Heart left ventricle (tissue), 16 donors: ENCODE results near the gene MAMDC4. TPM values are rescaled to one million over a fixed set of nuclear protein-coding genes. Genes with fewer than 3 reads are reported as not detected.
A peak's percentile ranks its signal among the peaks of the same experiment; 100 is the strongest.

ENCODE experiments used
- ATAC-seq, 4 donors: fragments of 200-7000 bp; cut with Tn5 transposase; one replicate each; pipeline ENCODE4 v1.9.1; 2020 to 2022; ENCODE audit warnings: moderate library complexity in 4 of 4, mild to moderate bottlenecking in 3 of 4, moderate number of reproducible peaks in 1 of 4
- DNase-seq, 5 donors: peaks; one replicate each; pipeline ENCODE4 v3.0.0-alpha.2; 2020
- H3K27ac ChIP-seq, 12 donors: fragments of 200-600 bp; sonication (generic) in 4 of 12; one replicate each; pipeline versions ENCODE4 v1.5.0 to v1.8.0; 2016 to 2022; ENCODE audit warnings: mild to moderate bottlenecking in 2 of 12
- H3K27me3 ChIP-seq, 9 donors: fragments of 200-600 bp; sonication (generic) in 2 of 9; one replicate each; pipeline versions ENCODE4 v1.5.1 to v1.8.0; 2016 to 2022; ENCODE audit warnings: mild to moderate bottlenecking in 3 of 9
- H3K36me3 ChIP-seq, 9 donors: fragments of 200-600 bp; sonication (generic) in 2 of 9; one replicate each; pipeline versions ENCODE4 v1.5.0 to v1.8.0; 2018 to 2022; ENCODE audit warnings: mild to moderate bottlenecking in 2 of 9
- H3K4me1 ChIP-seq, 12 donors: fragments of 200-600 bp; sonication (generic) in 4 of 12; one replicate each; pipeline versions ENCODE4 v1.5.0 to v1.8.0; 2016 to 2022; ENCODE audit warnings: mild to moderate bottlenecking in 3 of 12
- H3K4me3 ChIP-seq, 12 donors: fragments of 200-600 bp; sonication (generic) in 4 of 12; one replicate each; pipeline versions ENCODE4 v1.5.0 to v1.8.0; 2017 to 2022; ENCODE audit warnings: mild to moderate bottlenecking in 9 of 12, moderate library complexity in 4 of 12
- H3K9me3 ChIP-seq, 12 donors: fragments of 200-600 bp; sonication (generic) in 4 of 12; one replicate each; pipeline versions ENCODE4 v1.5.0 to v1.8.0; 2016 to 2022; ENCODE audit warnings: mild to moderate bottlenecking in 1 of 12
- CTCF ChIP-seq, 12 donors: fragments of 200-600 bp; sonication (generic) in 4 of 12; IDR thresholded peaks; one replicate each; pipeline versions ENCODE4 v1.5.0 to v1.8.0; 2018 to 2022; ENCODE audit warnings: antibody characterized with exemption in 12 of 12, mild to moderate bottlenecking in 5 of 12
- POLR2A ChIP-seq, 2 donors: fragments of 450-650 bp; IDR thresholded peaks; one replicate each; pipeline ENCODE4 v1.6.1; 2017; ENCODE audit warnings: antibody characterized with exemption in 2 of 2, mild to moderate bottlenecking in 2 of 2, moderate library complexity in 2 of 2
- WGBS, 4 donors: extraction: QIAGEN DNeasy Blood & Tissue Kit in 2 of 4; methylation state at CpG; one replicate each; pipeline versions ENCODE4 v1.1.5 to v1.1.7; 2013 to 2018; 5-methylcytosine and 5-hydroxymethylcytosine counted together
- intact Hi-C, 10 donors: fragments of 100-400 bp; cut with DNase I; formaldehyde crosslinking; loops; one replicate each; pipeline versions ENCODE4 v1.11.1 to v1.14.2; 2022
- polyA plus RNA-seq, 2 donors: library from polyadenylated mRNA; stranded (reverse); fragments of 200-250 nt; gene quantifications; one replicate each; pipeline ENCODE4 v1.2.3, GENCODE V29; 2013
- total RNA-seq, 9 donors: library from RNA; depleted of rRNA in 2 of 9; stranded (reverse); fragments of >200 nt in 2 of 9; fragmentation: NEBNext Ultra II Directional in 3 of 9; extraction: Animal tissue kit (Norgen Biotek cat#: 25700) in 3 of 9; gene quantifications; one replicate each; pipeline versions ENCODE4 v1.1.0 to v1.2.4, GENCODE V29; 2016 to 2023
- donor health status: ischemic (EF 13 %, LVEDD 7.1; RV severe dilation, severe dysfunction).
- donor health status: healthy with polysubstance abuse.
- donor health status: DM: no; HTN: yes; CAD: no.
- donor health status: DM: no; HTN: no; CAD: no.
- donor health status: ischemic (EF 25% LVEDD 6.9; RV normal size, moderate dysfunction).
- donor health status: ischemic (EF 25% LVEDD 5.7; RV mildly dilated, moderate dysfunction).
- donor health status: healthy.
- donor health status: DM: yes; HTN: yes; CAD: no.
- donor health status: ischemic (EF 35%, LVEDD 5.7; RV mildly dilated, moderate dysfunction).
- donor health status: nonischemic (EF 11% LVEDD 7.7; RV severe dilation, severe dysfunction).
- donor health status: DM: yes; HTN: yes; CAD: no.
- donor health status: PGD.
- donor health status: ischemic (EF 29% LVEDD 5.4; RV normal size, mild dysfunction).
- donor health status: nonischemic (EF 23%, LVEDD 6.1; RV moderate dilation, normal function).

MAMDC4 gene
- total and polyA plus RNA-seq, 11 donors, result 2.9 to 14.9 (median 6.1) TPM

- intact Hi-C loops, result loop anchor here in 1 of 10 donors (2.0 kb wide), 1 partner anchor 46 kb away; no protein-coding TSS in a partner anchor
- no peak overlapping the region for H3K4me3 ChIP-seq
- TF ChIP-seq POLR2A (IDR thresholded peaks at IDR 0.05) (no peak), CTCF (IDR thresholded peaks at IDR 0.05) (no peak)
- peaks cover 0 to 46% (median 23%) of the 10 kb centered on the region in 9 donors for H3K36me3 ChIP-seq
- 92 to 94% (median 94%) methylated on average over 13 of the region's 13 CpGs for WGBS, 4 donors
- no peaks in the 10 kb centered on the region for H3K27me3 ChIP-seq
- H3K27ac ChIP-seq, result no peak overlapping the region
- no peaks in the 10 kb centered on the region for H3K9me3 ChIP-seq
- H3K4me1 ChIP-seq, result peaks cover 0 to 17% (median 11%) of the 10 kb centered on the region in 12 donors
- DNase-seq, result no peak
- ATAC-seq, result no peak
These were observed 37.3 kb upstream of the MAMDC4 start for GRCh38 chr9:136814725-136815421.

GRCh38 chr9:136815422-136815782 is 36.7 kb upstream of the MAMDC4 start:
- intact Hi-C loops, result loop anchor here in 1 of 10 donors (2.0 kb wide), 1 partner anchor 45 kb away; no protein-coding TSS in a partner anchor
- DNase-seq, result no peak

GRCh38 chr9:136820971-136821825 is 30.9 kb upstream of the MAMDC4 start:
- Histone ChIP-seq H3K27me3 (no peaks in the 10 kb centered on the region), H3K4me1 (peaks cover 0 to 18% (median 11%) of the 10 kb centered on the region in 12 donors), H3K36me3 (peaks cover 0 to 39% (median 31%) of the 10 kb centered on the region in 9 donors), H3K27ac (peak overlapping the region in 4 of 12 donors; percentile 4 to 59 (median 26)), H3K9me3 (no peaks in the 10 kb centered on the region), H3K4me3 (peak overlapping the region in 11 of 12 donors; percentile 6 to 61 (median 50))
- intact Hi-C loops, result no loop called here
- TF ChIP-seq POLR2A (IDR thresholded peaks at IDR 0.05) (no peak), CTCF (IDR thresholded peaks at IDR 0.05) (peak in 1 of 12 donors; percentile 9)
- ATAC-seq, result peak in 3 of 4 donors; percentile 63 to 72 (median 70)
- DNase-seq, result peak in 1 of 5 donors; percentile 21
- WGBS, 4 donors, result 12 to 29% (median 22%) methylated on average over 48 to 83 of the region's 83 CpGs

More at GRCh38 chr9:136815422-136815782, 36.7 kb upstream of the MAMDC4 start:
- 0 to 64% (median 47%) methylated on average over 1 of the region's 1 CpG for WGBS, 4 donors
- H3K27ac ChIP-seq, result no peak overlapping the region
- no peaks in the 10 kb centered on the region for H3K27me3 ChIP-seq
- H3K36me3 ChIP-seq, result peaks cover 0 to 41% (median 23%) of the 10 kb centered on the region in 9 donors
- H3K4me3 ChIP-seq, result no peak overlapping the region
- H3K4me1 ChIP-seq, result peaks cover 0 to 12% (median 6%) of the 10 kb centered on the region in 12 donors
- TF ChIP-seq POLR2A (IDR thresholded peaks at IDR 0.05) (no peak), CTCF (IDR thresholded peaks at IDR 0.05) (no peak)
- H3K9me3 ChIP-seq, result no peaks in the 10 kb centered on the region
- ATAC-seq, result no peak
